ENCODE results near the gene FGF1.

The FGF1 gene

DNA sequence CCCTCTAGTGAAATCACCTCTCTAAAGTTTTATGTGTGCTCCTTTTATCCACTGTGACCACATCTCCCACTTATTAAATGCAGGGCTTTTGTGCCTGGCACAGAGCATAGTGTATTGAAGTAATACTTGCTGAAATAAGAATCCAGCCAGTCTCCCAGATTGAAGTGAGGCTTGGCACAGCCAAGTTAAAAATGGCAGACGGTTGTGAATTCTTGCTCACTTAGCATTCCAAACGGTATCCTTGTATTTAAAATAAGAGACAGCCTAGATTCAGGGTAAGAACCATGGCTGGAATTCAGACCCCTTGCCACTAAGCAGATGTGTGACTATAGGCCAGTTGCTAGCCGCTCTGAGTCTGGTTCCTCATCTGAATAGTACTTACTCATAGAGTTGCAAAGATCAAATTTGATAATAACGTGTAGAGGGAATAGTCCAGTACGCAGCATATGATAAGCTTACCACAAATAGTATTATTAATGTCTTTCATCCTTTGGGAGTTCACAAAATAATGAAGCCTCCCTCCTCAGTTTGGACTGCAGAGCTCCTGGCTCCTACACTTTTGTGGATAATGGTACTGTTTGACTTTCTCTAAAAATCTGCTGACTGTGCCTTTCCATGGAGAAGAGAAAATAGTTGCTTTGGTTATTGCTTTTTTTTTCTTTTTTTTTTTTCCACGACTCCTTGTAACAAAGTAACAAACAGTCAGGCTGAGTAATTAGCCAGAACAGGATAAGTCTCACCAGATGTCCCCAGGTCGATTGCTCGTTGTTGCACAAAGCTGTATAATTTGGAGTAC lies 51.5 kb downstream of the FGF1 start:
- no peak for DNase-seq (ENCODE audit: low spot score)
- TF ChIP-seq CTCF (IDR thresholded peaks at IDR 0.05): no peak
- peak overlapping the region in 1 of 2 donors; percentile 72 for H3K27ac ChIP-seq
- H3K4me3 ChIP-seq: no peak overlapping the region

- TF ChIP-seq CTCF (IDR thresholded peaks at IDR 0.05): no peak
These were observed 54.9 kb downstream of the FGF1 start for GRCh38 chr5:142630927-142631539.

GRCh38 chr5:142627383-142628217 lies 58.3 kb downstream of the FGF1 start:
- peak overlapping the region; percentile 6 to 9 for H3K27ac ChIP-seq

More at GRCh38 chr5:142630927-142631539, 54.9 kb downstream of the FGF1 start:
- Histone ChIP-seq H3K4me3 (no peak overlapping the region), H3K27ac (peak overlapping the region in 1 of 2 donors; percentile 2)
- no peak for DNase-seq (ENCODE audit: low spot score)

DNA sequence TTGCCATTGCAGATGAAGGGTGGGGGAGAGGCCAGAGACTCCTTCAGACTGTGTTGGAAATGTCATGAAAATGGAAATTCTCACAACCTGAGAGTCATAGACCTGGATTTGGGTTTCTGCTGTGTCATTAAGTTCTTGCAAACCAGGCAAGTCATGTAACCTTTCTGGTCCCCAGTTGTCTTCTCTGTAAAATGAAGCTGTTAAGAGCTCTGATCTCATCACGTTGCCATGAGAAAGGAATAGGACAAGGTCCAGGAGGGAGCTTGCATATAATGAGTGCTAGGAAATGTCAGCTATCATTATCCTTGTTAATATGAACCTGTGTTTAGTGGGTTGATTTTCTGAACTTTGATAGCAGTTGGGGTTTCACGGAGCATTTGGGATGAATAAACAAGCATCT lies 59.1 kb downstream of the FGF1 start:
- DNase-seq (ENCODE audit: low spot score): no peak
- Histone ChIP-seq H3K4me3 (no peak overlapping the region), H3K27ac (peak overlapping the region in 1 of 2 donors; percentile 38)
- TF ChIP-seq CTCF (IDR thresholded peaks at IDR 0.05): no peak

More at GRCh38 chr5:142627383-142628217, 58.3 kb downstream of the FGF1 start:
- H3K4me3 ChIP-seq: no peak overlapping the region
- TF ChIP-seq CTCF (IDR thresholded peaks at IDR 0.05): no peak
- no peak for DNase-seq (ENCODE audit: low spot score)

DNA sequence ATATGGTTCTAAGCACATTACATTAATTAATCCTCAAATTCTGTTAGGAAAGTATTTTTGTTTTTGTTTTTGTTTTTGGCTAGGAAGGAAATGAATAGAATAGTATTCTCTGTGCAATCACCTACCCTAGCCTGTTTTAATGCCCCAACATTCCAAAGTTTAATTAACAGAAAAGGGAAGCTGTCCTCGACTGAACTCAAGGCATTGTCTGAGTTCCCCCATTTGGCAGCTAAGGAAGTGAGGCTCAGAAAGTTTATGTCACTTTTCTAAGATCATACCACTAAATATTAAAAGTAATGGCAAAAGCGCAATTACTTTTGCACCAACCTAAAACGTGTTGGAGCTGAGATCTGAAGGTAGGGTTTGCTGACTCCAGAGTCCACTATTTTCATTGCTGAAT lies 59.8 kb downstream of the FGF1 start:
- DNase-seq (ENCODE audit: low spot score): no peak
- no peak for TF ChIP-seq CTCF (IDR thresholded peaks at IDR 0.05)
- Histone ChIP-seq H3K4me3 (no peak overlapping the region), H3K27ac (peak overlapping the region in 1 of 2 donors; percentile 38)

- no peak for TF ChIP-seq CTCF (IDR thresholded peaks at IDR 0.05)
- DNase-seq (ENCODE audit: low spot score): no peak
- no peak overlapping the region for H3K4me3 ChIP-seq
- H3K27ac ChIP-seq: peak overlapping the region; percentile 71 to 83
These were observed 64.7 kb downstream of the FGF1 start for GRCh38 chr5:142621227-142621626.
